ENCODE results near the gene TERT. TPM values are rescaled to one million over a fixed set of nuclear protein-coding genes. Genes with fewer than 3 reads are reported as not detected.
"Not testable (repeated sequence)": the region's sequence is repeated elsewhere in the genome, so short reads cannot be mapped to it uniquely, and the experiment has no call there.

The TERT gene
- total RNA-seq, 2 donors from 2014 or later: not detected

- Histone ChIP-seq H3K27ac (no peak overlapping the region), H3K4me1 (peaks cover 10% of the 10 kb centered on the region), H3K9me3 (no peaks in the 10 kb centered on the region), H3K4me3 (no peak overlapping the region), H3K27me3 (peaks cover 0 to 12% of the 10 kb centered on the region in 2 donors), H3K36me3 (replicated peaks in 1 of 2; ENCODE audit: insufficient read depth in 1 of 2, low read depth in 2 of 2) (no peaks in the 10 kb centered on the region)
- DNase-seq (no peak), ATAC-seq (no peak)
- TF ChIP-seq CTCF (IDR thresholded peaks at IDR 0.05): no peak
- no peak for TF ChIP-seq POLR2A (IDR thresholded peaks at IDR 0.05)
- WGBS, 2 donors: 69 to 73% methylated on average over 23 to 24 of the region's 24 CpGs
- intact Hi-C loops (cut with DNase I): no loop called here
Measured at GRCh38 chr5:1291611-1292080, 3.2 kb downstream of the TERT start.

GRCh38 chr5:1290956-1291355 is 3.9 kb downstream of the TERT start:
- ATAC-seq; DNase-seq; intact Hi-C loops (cut with DNase I); H3K27ac ChIP-seq; H3K4me3 ChIP-seq; H3K9me3 ChIP-seq; H3K36me3 ChIP-seq (replicated peaks in 1 of 2; ENCODE audit: insufficient read depth in 1 of 2, low read depth in 2 of 2): not testable (repeated sequence)
- WGBS, 2 donors: 66 to 67% methylated on average over 7 to 11 of the region's 24 CpGs
- Histone ChIP-seq H3K27me3 (peaks cover 0 to 12% of the 10 kb centered on the region in 2 donors), H3K4me1 (peaks cover 10% of the 10 kb centered on the region)

GRCh38 chr5:1289559-1289958 is 5.3 kb downstream of the TERT start:
- DNase-seq; H3K36me3 ChIP-seq (replicated peaks in 1 of 2; ENCODE audit: insufficient read depth in 1 of 2, low read depth in 2 of 2); H3K4me3 ChIP-seq; H3K4me1 ChIP-seq; intact Hi-C loops (cut with DNase I); H3K27ac ChIP-seq; ATAC-seq; H3K9me3 ChIP-seq: not testable (repeated sequence)
- 86% methylated on average over 13 of the region's 32 CpGs; no CpG with 5 or more reads in 1 of the 2 donors for WGBS, 2 donors
- peaks cover 0 to 10% of the 10 kb centered on the region in 2 donors for H3K27me3 ChIP-seq

GRCh38 chr5:1288439-1289335 is 6.2 kb downstream of the TERT start:
- H3K36me3 ChIP-seq (replicated peaks in 1 of 2; ENCODE audit: insufficient read depth in 1 of 2, low read depth in 2 of 2): no peaks in the 10 kb centered on the region
- H3K4me1 ChIP-seq: no peaks in the 10 kb centered on the region
- no peaks in the 10 kb centered on the region for H3K9me3 ChIP-seq
- H3K27me3 ChIP-seq: peaks cover 0 to 2% of the 10 kb centered on the region in 2 donors
- intact Hi-C loops (cut with DNase I): no loop called here
- TF ChIP-seq POLR2A (IDR thresholded peaks at IDR 0.05) (no peak), CTCF (IDR thresholded peaks at IDR 0.05) (no peak)
- WGBS, 2 donors: 85 to 87% methylated on average over 34 to 37 of the region's 37 CpGs
- no peak overlapping the region for H3K4me3 ChIP-seq
- ATAC-seq (no peak), DNase-seq (no peak)
- H3K27ac ChIP-seq: no peak overlapping the region

- DNase-seq (no peak), ATAC-seq (no peak)
- Histone ChIP-seq H3K27ac (no peak overlapping the region), H3K27me3 (no peaks in the 10 kb centered on the region), H3K4me1 (no peaks in the 10 kb centered on the region), H3K9me3 (no peaks in the 10 kb centered on the region), H3K4me3 (no peak overlapping the region), H3K36me3 (replicated peaks in 1 of 2; ENCODE audit: insufficient read depth in 1 of 2, low read depth in 2 of 2) (no peaks in the 10 kb centered on the region)
- 84 to 90% methylated on average over 6 to 25 of the region's 25 CpGs for WGBS, 2 donors
- intact Hi-C loops (cut with DNase I): no loop called here
- TF ChIP-seq CTCF (IDR thresholded peaks at IDR 0.05) (no peak), POLR2A (IDR thresholded peaks at IDR 0.05) (no peak)
Measured at GRCh38 chr5:1285883-1286291, 9.0 kb downstream of the TERT start.

Data from body of pancreas (tissue), 4 donors.